ENCODE results near the gene ROCK2. TPM values are rescaled to one million over a fixed set of nuclear protein-coding genes. Genes with fewer than 3 reads are reported as not detected.

Gene ROCK2
- total and polyA plus RNA-seq, 2 of the 13 experiments (the other 11 are each of a cell fraction or from before 2014, with no cell fraction given), result 38.1 to 119 TPM

DNA sequence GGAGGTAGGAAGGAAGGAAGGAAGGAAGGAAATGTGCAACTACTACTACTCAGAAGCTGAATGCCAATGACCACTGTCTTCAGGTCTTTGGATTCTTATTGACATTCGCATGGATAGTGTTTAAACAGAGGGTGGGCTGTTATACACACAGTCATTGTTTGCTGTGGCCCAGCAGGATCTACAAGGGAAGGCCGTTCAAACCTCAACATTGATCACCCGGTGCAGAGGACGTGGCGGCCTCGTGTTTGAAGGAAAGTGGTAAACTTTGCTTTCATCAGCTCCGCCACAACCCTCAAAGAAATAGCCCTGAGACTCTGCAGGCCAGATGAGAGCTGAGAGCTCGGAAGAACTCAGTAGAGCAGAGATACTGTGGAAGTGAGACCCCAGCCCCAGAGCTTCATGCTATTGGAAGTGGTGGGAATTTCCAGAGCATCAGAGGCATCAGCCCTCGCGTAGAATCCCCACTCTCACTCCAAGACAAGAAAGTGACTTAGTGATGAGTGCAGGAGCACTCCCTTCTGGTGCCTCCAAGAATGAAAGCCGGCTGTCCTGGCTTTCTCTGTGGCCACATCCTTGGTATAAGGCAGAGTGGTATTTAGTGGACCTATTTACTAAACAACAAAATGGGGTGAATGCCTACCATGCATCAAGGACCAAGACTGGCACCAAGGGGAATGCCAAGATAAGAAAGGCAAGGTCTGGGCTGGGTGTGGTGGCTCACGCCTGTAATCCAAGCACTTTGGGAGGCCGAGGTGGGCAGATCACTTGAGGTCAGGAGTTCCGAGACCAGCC, 10.1 kb upstream of the ROCK2 start (continued):
- TF ChIP-seq ZNF639 (CRISPR knock-in tag; conservative IDR thresholded peaks at IDR 0.05) (peak; percentile 90), NFYB (CRISPR knock-in tag; IDR thresholded peaks at IDR 0.05) (peak; percentile 57; the same call in 1 of the 2 replicates), SCMH1 (CRISPR knock-in tag; IDR thresholded peaks at IDR 0.05; ENCODE audit: borderline replicate concordance) (no peak), ZNF543 (CRISPR knock-in tag; IDR thresholded peaks at IDR 0.05) (peak; percentile 78; the same call in 1 of the 2 replicates), ATF1 (CRISPR knock-in tag; IDR thresholded peaks at IDR 0.05) (peak; percentile 62; the same call in 1 of the 2 replicates), YY1 (IDR thresholded peaks at IDR 0.05; ENCODE audit: insufficient read depth, insufficient replicate concordance, low read depth, low read length) (peak; percentile 46), NFATC3 (CRISPR knock-in tag; IDR thresholded peaks at IDR 0.05) (no peak; the same call in 1 of the 2 replicates), ZNF329 (CRISPR knock-in tag; IDR thresholded peaks at IDR 0.05; ENCODE audit: low read depth) (peak; percentile 85; the same call in 1 of the 2 replicates), ZSCAN25 (CRISPR knock-in tag; IDR thresholded peaks at IDR 0.05) (peak; percentile 95), SAP130 (CRISPR knock-in tag; IDR thresholded peaks at IDR 0.05; ENCODE audit: low read depth) (peak; percentile 99), ATF5 (CRISPR knock-in tag; IDR thresholded peaks at IDR 0.05; ENCODE audit: low read depth) (peak; percentile 93; the same call in 1 of the 2 replicates), ZNF510 (CRISPR knock-in tag; IDR thresholded peaks at IDR 0.05; ENCODE audit: low read depth) (peak; percentile 69; the same call in 1 of the 2 replicates), HMGA1 (CRISPR knock-in tag; conservative IDR thresholded peaks at IDR 0.05) (no peak)
- TF ChIP-seq, protein P1, sequence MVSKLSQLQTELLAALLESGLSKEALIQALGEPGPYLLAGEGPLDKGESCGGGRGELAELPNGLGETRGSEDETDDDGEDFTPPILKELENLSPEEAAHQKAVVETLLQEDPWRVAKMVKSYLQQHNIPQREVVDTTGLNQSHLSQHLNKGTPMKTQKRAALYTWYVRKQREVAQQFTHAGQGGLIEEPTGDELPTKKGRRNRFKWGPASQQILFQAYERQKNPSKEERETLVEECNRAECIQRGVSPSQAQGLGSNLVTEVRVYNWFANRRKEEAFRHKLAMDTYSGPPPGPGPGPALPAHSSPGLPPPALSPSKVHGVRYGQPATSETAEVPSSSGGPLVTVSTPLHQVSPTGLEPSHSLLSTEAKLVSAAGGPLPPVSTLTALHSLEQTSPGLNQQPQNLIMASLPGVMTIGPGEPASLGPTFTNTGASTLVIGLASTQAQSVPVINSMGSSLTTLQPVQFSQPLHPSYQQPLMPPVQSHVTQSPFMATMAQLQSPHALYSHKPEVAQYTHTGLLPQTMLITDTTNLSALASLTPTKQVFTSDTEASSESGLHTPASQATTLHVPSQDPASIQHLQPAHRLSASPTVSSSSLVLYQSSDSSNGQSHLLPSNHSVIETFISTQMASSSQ (IDR thresholded peaks at IDR 0.05; ENCODE audit: low read depth), result peak; percentile 87
- TF ChIP-seq, protein P1 (CRISPR knock-in tag; IDR thresholded peaks at IDR 0.05; ENCODE audit: borderline replicate concordance), result peak; percentile 93

Data from HepG2 (cell line).